ENCODE results near the gene PGLYRP4.
A peak's percentile ranks its signal among the peaks of the same experiment; 100 is the strongest.

Gene PGLYRP4

GRCh38 chr1:153348511-153349362 lies at the start of gene PGLYRP4:
Gene PGLYRP4, minus strand, starts transcription at chr1:153348841. Its CDS starts 909 bp downstream, at chr1:153347932.
- DNase-seq = no peak

GRCh38 chr1:153397924-153398651 lies 49.4 kb upstream of the PGLYRP4 start:
- DNase-seq = no peak

GRCh38 chr1:153397051-153397923 lies 48.6 kb upstream of the PGLYRP4 start:
- no peak for DNase-seq

- DNase-seq = no peak
Observed at GRCh38 chr1:153396461-153396860, 47.8 kb upstream of the PGLYRP4 start.

GRCh38 chr1:153395776-153396175 lies 47.1 kb upstream of the PGLYRP4 start:
- no peak for DNase-seq

GRCh38 chr1:153395136-153395685 lies 46.6 kb upstream of the PGLYRP4 start:
- DNase-seq = no peak

- no peak for DNase-seq
Observed at GRCh38 chr1:153394391-153394790, 45.8 kb upstream of the PGLYRP4 start.

- no peak for DNase-seq
Observed at GRCh38 chr1:153393926-153394325, 45.3 kb upstream of the PGLYRP4 start.

GRCh38 chr1:153392822-153393221 lies 44.2 kb upstream of the PGLYRP4 start:
- no peak for DNase-seq

- no peak for DNase-seq
Observed at GRCh38 chr1:153392258-153392657, 43.6 kb upstream of the PGLYRP4 start.

- DNase-seq = peak; percentile 23
Observed at GRCh38 chr1:153390938-153391710, 42.5 kb upstream of the PGLYRP4 start, which contains the start of gene S100A8. Gene S100A8, minus strand, starts transcription at chr1:153391073. Its CDS starts 538 bp downstream, at chr1:153390535.

GRCh38 chr1:153389973-153390879 lies 41.6 kb upstream of the PGLYRP4 start:
- no peak for DNase-seq

GRCh38 chr1:153389401-153389800 lies 40.8 kb upstream of the PGLYRP4 start:
- DNase-seq = no peak

- DNase-seq = no peak
Observed at GRCh38 chr1:153387785-153388184, 39.1 kb upstream of the PGLYRP4 start.

GRCh38 chr1:153387001-153387400 lies 38.4 kb upstream of the PGLYRP4 start:
- DNase-seq = no peak

GRCh38 chr1:153386500-153386901 lies 37.9 kb upstream of the PGLYRP4 start:
- DNase-seq = no peak

- DNase-seq = no peak
Observed at GRCh38 chr1:153384958-153385580, 36.4 kb upstream of the PGLYRP4 start.

GRCh38 chr1:153380711-153381110 lies 32.1 kb upstream of the PGLYRP4 start:
- DNase-seq = no peak

GRCh38 chr1:153379591-153379990 lies 30.9 kb upstream of the PGLYRP4 start:
- no peak for DNase-seq

- no peak for DNase-seq
Observed at GRCh38 chr1:153375511-153375910, 26.9 kb upstream of the PGLYRP4 start, which contains the start of gene S100A12. Gene S100A12, minus strand, starts transcription at chr1:153375621. Its CDS starts 1,029 bp downstream, at chr1:153374592.
